Lower lobe of right lung (tissue), 2 donors: Measurements from ENCODE around the gene ADAMTS18. TPM values are rescaled to one million over a fixed set of nuclear protein-coding genes. Genes with fewer than 3 reads are reported as not detected.

Experiments used
- ATAC-seq, 2 donors: fragments of 200-7000 bp; cut with Tn5 transposase; one replicate each; pipeline ENCODE4 v1.9.1; 2020 to 2022; ENCODE audit warnings: mild to moderate bottlenecking in 2 of 2, moderate library complexity in 2 of 2
- DNase-seq: peaks from one replicate; pipeline ENCODE4 v3.0.0-alpha.2; 2020
- H3K27ac ChIP-seq: fragments of 200-600 bp; one replicate; pipeline ENCODE4 v1.8.0; 2022
- H3K27me3 ChIP-seq: fragments of 200-600 bp; one replicate; pipeline ENCODE4 v1.8.0; 2022; ENCODE audit warnings: low read depth
- H3K36me3 ChIP-seq: fragments of 200-600 bp; one replicate; pipeline ENCODE4 v1.8.0; 2022; ENCODE audit warnings: mild to moderate bottlenecking
- H3K4me1 ChIP-seq: fragments of 200-600 bp; one replicate; pipeline ENCODE4 v1.8.0; 2022
- H3K4me3 ChIP-seq: fragments of 200-600 bp; one replicate; pipeline ENCODE4 v1.8.0; 2022; ENCODE audit warnings: mild to moderate bottlenecking
- H3K9me3 ChIP-seq: fragments of 200-600 bp; one replicate; pipeline ENCODE4 v1.8.0; 2022
- intact Hi-C: fragments of 100-400 bp; cut with DNase I; formaldehyde crosslinking; loops from one replicate; pipeline ENCODE4 v1.11.0; 2022
- total RNA-seq: library from RNA; stranded (reverse); fragmentation: NEBNext Ultra II Directional; extraction: Animal tissue kit (Norgen Biotek cat#: 25700); gene quantifications from one replicate; pipeline ENCODE4 v1.2.1, GENCODE V29; 2021
- TF ChIP-seq, protein P1 (sequence below): fragments of 200-600 bp; IDR thresholded peaks from one replicate; pipeline ENCODE4 v1.8.0; 2022; ENCODE audit warnings: antibody characterized with exemption, mild to moderate bottlenecking
- donor health status: DM: no; HTN: yes; CAD: no; lungs with severe emphysema.

ADAMTS18 gene
- total RNA-seq, 1 donor from 2014 or later, result 0.09 TPM

DNA sequence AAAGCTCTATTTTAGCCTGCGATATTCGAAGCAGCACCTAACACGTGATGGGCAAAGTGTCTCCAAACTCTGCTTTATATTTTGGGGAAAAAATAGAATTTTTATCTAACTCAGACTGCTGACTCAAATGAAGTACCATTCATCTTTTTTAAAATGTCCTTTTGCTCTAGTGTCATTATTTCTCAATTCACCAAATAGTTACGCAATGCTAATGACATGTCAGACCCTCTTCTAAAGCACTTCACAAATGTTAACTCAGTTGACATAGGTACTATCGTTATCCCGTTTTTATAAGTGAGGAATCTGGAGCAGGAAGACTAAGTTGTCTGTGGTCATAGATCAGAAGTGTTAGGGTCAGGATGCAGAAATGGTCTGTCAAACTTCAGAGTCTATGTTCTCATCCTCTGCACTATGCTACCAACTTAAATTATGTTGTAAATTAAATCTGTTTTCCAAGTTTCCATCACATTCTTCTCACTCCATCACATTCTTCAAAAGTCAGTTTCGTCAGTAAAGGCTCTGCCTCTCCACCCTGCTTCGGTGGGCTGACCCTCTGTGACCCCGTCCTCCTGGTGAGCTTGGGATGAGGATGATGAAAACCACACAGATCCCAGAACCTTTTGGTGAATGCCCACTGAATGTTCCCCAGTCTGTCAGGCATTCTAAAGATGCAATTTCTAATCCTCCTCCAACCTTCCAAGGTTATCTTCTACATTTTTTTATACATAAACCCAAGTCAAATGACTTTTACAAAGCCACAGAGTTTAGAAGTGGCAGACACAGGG, 102.8 kb downstream of the ADAMTS18 start:
- Histone ChIP-seq H3K9me3 (no peaks in the 10 kb centered on the region), H3K27me3 (no peaks in the 10 kb centered on the region), H3K4me1 (no peaks in the 10 kb centered on the region), H3K36me3 (no peaks in the 10 kb centered on the region), H3K4me3 (no peak overlapping the region), H3K27ac (no peak overlapping the region)
- ATAC-seq, result no peak
- intact Hi-C loops, result no loop called here
- TF ChIP-seq, protein P1, sequence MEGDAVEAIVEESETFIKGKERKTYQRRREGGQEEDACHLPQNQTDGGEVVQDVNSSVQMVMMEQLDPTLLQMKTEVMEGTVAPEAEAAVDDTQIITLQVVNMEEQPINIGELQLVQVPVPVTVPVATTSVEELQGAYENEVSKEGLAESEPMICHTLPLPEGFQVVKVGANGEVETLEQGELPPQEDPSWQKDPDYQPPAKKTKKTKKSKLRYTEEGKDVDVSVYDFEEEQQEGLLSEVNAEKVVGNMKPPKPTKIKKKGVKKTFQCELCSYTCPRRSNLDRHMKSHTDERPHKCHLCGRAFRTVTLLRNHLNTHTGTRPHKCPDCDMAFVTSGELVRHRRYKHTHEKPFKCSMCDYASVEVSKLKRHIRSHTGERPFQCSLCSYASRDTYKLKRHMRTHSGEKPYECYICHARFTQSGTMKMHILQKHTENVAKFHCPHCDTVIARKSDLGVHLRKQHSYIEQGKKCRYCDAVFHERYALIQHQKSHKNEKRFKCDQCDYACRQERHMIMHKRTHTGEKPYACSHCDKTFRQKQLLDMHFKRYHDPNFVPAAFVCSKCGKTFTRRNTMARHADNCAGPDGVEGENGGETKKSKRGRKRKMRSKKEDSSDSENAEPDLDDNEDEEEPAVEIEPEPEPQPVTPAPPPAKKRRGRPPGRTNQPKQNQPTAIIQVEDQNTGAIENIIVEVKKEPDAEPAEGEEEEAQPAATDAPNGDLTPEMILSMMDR, result no peak
- no peak for DNase-seq

DNA sequence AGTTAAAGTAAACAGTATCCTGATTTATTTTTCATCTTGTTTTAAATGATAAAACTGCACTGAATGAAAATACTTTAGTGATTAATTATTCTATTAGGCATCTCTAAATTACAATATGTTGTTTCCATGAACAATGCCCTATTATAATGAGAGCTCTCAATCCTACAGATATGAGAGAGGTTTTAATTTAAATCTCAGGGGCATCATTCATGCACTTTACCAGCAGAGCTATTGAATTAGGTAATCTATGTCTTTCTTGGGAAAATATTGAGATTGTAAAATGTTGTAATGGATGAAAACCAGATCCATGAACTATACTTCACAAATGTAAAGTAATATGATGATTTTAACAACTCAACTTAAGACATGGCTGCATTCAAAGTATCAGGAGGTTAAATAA, 103.8 kb downstream of the ADAMTS18 start:
- H3K27me3 ChIP-seq, result no peaks in the 10 kb centered on the region
- no peaks in the 10 kb centered on the region for H3K4me1 ChIP-seq
- no peaks in the 10 kb centered on the region for H3K36me3 ChIP-seq
- DNase-seq (no peak), ATAC-seq (no peak)
- no peak overlapping the region for H3K4me3 ChIP-seq
- intact Hi-C loops, result no loop called here
- TF ChIP-seq, protein P1, result no peak
- no peak overlapping the region for H3K27ac ChIP-seq
- H3K9me3 ChIP-seq, result no peaks in the 10 kb centered on the region

GRCh38 chr16:77330332-77331042, 104.3 kb downstream of the ADAMTS18 start:
- ATAC-seq, result no peak
- H3K4me3 ChIP-seq, result no peak overlapping the region
- no peak overlapping the region for H3K27ac ChIP-seq
- no peak for DNase-seq
- no peaks in the 10 kb centered on the region for H3K4me1 ChIP-seq
- no peaks in the 10 kb centered on the region for H3K9me3 ChIP-seq
- H3K36me3 ChIP-seq, result no peaks in the 10 kb centered on the region
- TF ChIP-seq, protein P1, result no peak
- intact Hi-C loops, result no loop called here
- H3K27me3 ChIP-seq, result no peaks in the 10 kb centered on the region

DNA sequence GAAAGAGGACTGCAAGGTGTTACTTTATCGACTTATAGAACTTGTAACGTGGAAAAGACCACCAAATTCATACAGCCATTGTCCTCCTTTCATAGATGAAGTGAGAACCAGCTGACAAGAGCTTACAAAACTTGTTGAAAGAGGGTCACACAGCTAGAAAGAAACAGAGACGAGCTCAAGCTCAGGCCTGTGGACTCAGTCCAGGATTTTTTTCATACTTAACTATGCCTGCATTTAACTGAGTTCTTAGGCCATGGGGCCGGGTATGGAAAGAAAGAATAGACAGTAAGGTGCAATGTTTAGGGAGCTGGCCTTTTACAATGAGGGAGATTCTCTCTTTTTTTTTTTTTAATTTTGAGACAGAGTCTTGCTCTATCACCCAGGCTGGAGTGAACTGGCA, 106.1 kb downstream of the ADAMTS18 start:
- H3K9me3 ChIP-seq, result no peaks in the 10 kb centered on the region
- H3K4me3 ChIP-seq, result no peak overlapping the region
- H3K27ac ChIP-seq, result no peak overlapping the region
- H3K4me1 ChIP-seq, result no peaks in the 10 kb centered on the region
- intact Hi-C loops, result no loop called here
- TF ChIP-seq, protein P1, result no peak
- no peaks in the 10 kb centered on the region for H3K36me3 ChIP-seq
- H3K27me3 ChIP-seq, result no peaks in the 10 kb centered on the region
- ATAC-seq, result no peak
- DNase-seq, result no peak

- intact Hi-C loops, result no loop called here
- no peaks in the 10 kb centered on the region for H3K9me3 ChIP-seq
- TF ChIP-seq, protein P1, result no peak
- no peaks in the 10 kb centered on the region for H3K36me3 ChIP-seq
- no peak overlapping the region for H3K27ac ChIP-seq
- no peak overlapping the region for H3K4me3 ChIP-seq
- no peaks in the 10 kb centered on the region for H3K27me3 ChIP-seq
- no peak for DNase-seq
- no peak for ATAC-seq
- H3K4me1 ChIP-seq, result no peaks in the 10 kb centered on the region
Observed at GRCh38 chr16:77328274-77328673, 106.6 kb downstream of the ADAMTS18 start.
